Activated CD4-positive, CD25-positive, alpha-beta regulatory T cell (primary cell): ENCODE results near the gene MS4A15.
"Not testable (repeated sequence)": the region's sequence is repeated elsewhere in the genome, so short reads cannot be mapped to it uniquely, and the experiment has no call there.

Source experiments
- DNase-seq, 4 experiments: peaks; one replicate each; lab custom pipeline; 2025; lab: John Stamatoyannopoulos, UW

MS4A15 gene

GRCh38 chr11:60754887-60755286 is 1.8 kb upstream of the MS4A15 start:
- DNase-seq = no peak

- no peak for DNase-seq
Measured at GRCh38 chr11:60757231-60757800, 649 bp downstream of the MS4A15 start.

- not testable (repeated sequence) for DNase-seq
Measured at GRCh38 chr11:60758671-60759070, 2.0 kb downstream of the MS4A15 start.

GRCh38 chr11:60759438-60760225 is 3.0 kb downstream of the MS4A15 start:
- not testable (repeated sequence) for DNase-seq

GRCh38 chr11:60761436-60762190 is 4.9 kb downstream of the MS4A15 start:
- no peak for DNase-seq

GRCh38 chr11:60762851-60763691 is 6.4 kb downstream of the MS4A15 start:
- no peak for DNase-seq

- no peak for DNase-seq
Measured at GRCh38 chr11:60763692-60764369, 7.2 kb downstream of the MS4A15 start.

- DNase-seq = no peak
Measured at GRCh38 chr11:60764879-60765278, 8.2 kb downstream of the MS4A15 start.

GRCh38 chr11:60765355-60765754 is 8.7 kb downstream of the MS4A15 start:
- no peak for DNase-seq

GRCh38 chr11:60766547-60766946 is 9.9 kb downstream of the MS4A15 start:
- no peak for DNase-seq

- no peak for DNase-seq
Measured at GRCh38 chr11:60767388-60767811, 10.7 kb downstream of the MS4A15 start.

GRCh38 chr11:60768202-60768601 is 11.5 kb downstream of the MS4A15 start:
- no peak for DNase-seq

- DNase-seq = no peak
Measured at GRCh38 chr11:60769273-60769672, 12.6 kb downstream of the MS4A15 start.

GRCh38 chr11:60769811-60770210 is 13.1 kb downstream of the MS4A15 start:
- no peak for DNase-seq

GRCh38 chr11:60771146-60771545 is 14.5 kb downstream of the MS4A15 start:
- no peak for DNase-seq

GRCh38 chr11:60771879-60772525 is 15.3 kb downstream of the MS4A15 start:
- no peak for DNase-seq

- no peak for DNase-seq
Measured at GRCh38 chr11:60772666-60773065, 16.0 kb downstream of the MS4A15 start.

GRCh38 chr11:60774726-60775125 is 18.1 kb downstream of the MS4A15 start:
- DNase-seq = no peak

- peak; percentile 52 to 59 (median 58) for DNase-seq
Measured at GRCh38 chr11:60775420-60775961, 18.8 kb downstream of the MS4A15 start.

- no peak for DNase-seq
Measured at GRCh38 chr11:60776167-60776566, 19.5 kb downstream of the MS4A15 start.

GRCh38 chr11:60777106-60777505 is 20.4 kb downstream of the MS4A15 start:
- no peak for DNase-seq
